ENCODE results near the gene CCNT1.

CCNT1 gene

GRCh38 chr12:48640428-48640827, 76.1 kb downstream of the CCNT1 start:
- TF ChIP-seq, protein P1, sequence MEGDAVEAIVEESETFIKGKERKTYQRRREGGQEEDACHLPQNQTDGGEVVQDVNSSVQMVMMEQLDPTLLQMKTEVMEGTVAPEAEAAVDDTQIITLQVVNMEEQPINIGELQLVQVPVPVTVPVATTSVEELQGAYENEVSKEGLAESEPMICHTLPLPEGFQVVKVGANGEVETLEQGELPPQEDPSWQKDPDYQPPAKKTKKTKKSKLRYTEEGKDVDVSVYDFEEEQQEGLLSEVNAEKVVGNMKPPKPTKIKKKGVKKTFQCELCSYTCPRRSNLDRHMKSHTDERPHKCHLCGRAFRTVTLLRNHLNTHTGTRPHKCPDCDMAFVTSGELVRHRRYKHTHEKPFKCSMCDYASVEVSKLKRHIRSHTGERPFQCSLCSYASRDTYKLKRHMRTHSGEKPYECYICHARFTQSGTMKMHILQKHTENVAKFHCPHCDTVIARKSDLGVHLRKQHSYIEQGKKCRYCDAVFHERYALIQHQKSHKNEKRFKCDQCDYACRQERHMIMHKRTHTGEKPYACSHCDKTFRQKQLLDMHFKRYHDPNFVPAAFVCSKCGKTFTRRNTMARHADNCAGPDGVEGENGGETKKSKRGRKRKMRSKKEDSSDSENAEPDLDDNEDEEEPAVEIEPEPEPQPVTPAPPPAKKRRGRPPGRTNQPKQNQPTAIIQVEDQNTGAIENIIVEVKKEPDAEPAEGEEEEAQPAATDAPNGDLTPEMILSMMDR (conservative IDR thresholded peaks at IDR 0.05; ENCODE audit: low read length) = no peak
- no peak for DNase-seq (ENCODE audit: low read depth)
- H3K4me3 ChIP-seq (ENCODE audit: low read length) = no peak overlapping the region

Data from AG10803 (cell line).